C4-2B (cell line): ENCODE measurements around the gene EDN2.

Experiments
- CTCF ChIP-seq: fragments of 450-650 bp; conservative IDR thresholded peaks from 2 replicates; pipeline ENCODE4 v1.5.1; 2017; ENCODE audit warnings: mild to moderate bottlenecking
- ZFX ChIP-seq: fragments of 450-650 bp; IDR thresholded peaks from 2 replicates; pipeline ENCODE4 v1.6.1; 2017

DNA sequence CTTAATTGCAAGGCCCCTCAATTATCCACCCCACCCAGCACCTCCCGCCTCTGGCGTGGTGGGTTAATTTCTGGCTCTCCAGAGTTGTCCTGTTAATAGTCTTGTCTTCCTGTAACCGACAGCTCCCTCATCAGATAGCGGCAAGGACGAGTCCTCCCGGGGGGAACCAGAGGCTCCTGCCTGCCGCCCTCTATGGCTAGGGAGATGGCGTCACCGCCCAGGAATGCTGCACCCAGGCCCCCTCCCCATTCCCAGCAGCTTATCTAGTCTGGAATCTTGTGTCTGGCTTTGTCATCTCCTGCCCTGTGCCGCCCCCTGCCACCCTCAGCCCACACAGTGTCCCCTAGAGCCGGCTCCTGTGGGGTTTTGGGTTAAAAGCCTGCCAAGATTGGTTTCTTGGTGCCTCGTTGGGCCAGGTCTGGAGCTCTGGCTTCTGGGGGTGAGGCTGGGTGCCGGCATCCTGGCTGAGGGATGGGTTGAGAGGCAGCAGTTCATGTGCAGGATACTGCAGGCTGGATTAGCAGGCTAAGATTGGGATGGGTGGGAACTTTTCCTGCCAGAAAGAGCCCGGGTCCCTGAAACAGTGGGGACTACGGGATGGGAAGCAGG lies 48.8 kb downstream of the EDN2 start:
- no peak for TF ChIP-seq CTCF
- TF ChIP-seq ZFX: no peak
